ENCODE results near the gene CARD14. TPM values are rescaled to one million over a fixed set of nuclear protein-coding genes. Genes with fewer than 3 reads are reported as not detected.

Gene CARD14
- total and polyA plus RNA-seq, 12 donors, result 0.30 to 3.4 (median 1.1) TPM

DNA sequence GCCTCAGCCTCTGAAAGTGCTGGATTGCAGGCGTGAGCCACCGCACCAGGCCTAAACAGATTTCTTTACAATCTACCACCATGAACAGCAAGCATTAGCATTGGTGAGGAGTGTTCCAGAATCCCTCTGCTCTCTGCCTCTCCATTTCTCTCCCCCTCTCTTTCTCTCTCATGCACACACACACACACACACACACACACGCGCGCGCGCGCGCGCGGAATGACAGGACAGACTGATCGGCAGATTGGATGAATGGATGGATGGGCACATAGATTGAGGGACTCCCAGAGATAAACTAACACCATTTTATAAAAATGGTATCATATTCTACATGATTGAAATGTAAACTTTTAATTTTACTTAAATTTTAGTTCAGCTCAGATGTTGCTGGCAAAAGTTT, 3.3 kb downstream of the CARD14 start:
- DNase-seq, result no peak

DNA sequence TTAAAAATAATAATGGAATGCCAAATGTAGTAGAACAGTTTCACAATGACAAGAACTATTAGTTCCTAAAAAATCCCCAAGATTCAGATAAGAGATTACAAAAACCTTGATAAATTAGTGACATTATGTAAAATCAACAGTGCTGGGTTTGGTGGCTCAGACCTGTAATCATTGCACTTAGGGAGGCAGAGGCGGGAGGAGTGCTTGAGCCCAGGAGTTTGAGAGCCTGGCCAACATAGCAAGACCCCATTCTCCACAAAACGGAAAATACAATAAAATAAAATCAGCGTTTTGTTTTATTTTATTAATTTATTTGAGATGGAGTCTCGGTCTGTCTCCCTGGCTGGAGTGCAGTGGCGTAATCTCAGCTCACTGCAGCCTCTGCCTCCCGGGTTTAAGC, 4.1 kb downstream of the CARD14 start:
- no peak overlapping the region for H3K27ac ChIP-seq
- DNase-seq, result no peak
- TF ChIP-seq, protein P1, sequence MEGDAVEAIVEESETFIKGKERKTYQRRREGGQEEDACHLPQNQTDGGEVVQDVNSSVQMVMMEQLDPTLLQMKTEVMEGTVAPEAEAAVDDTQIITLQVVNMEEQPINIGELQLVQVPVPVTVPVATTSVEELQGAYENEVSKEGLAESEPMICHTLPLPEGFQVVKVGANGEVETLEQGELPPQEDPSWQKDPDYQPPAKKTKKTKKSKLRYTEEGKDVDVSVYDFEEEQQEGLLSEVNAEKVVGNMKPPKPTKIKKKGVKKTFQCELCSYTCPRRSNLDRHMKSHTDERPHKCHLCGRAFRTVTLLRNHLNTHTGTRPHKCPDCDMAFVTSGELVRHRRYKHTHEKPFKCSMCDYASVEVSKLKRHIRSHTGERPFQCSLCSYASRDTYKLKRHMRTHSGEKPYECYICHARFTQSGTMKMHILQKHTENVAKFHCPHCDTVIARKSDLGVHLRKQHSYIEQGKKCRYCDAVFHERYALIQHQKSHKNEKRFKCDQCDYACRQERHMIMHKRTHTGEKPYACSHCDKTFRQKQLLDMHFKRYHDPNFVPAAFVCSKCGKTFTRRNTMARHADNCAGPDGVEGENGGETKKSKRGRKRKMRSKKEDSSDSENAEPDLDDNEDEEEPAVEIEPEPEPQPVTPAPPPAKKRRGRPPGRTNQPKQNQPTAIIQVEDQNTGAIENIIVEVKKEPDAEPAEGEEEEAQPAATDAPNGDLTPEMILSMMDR (IDR thresholded peaks at IDR 0.05), result no peak
- TF ChIP-seq POLR2A (IDR thresholded peaks at IDR 0.05), result no peak
- no peaks in the 10 kb centered on the region for H3K36me3 ChIP-seq (replicated peaks in 1 of 2)
- no peak overlapping the region for H3K4me3 ChIP-seq
- no peaks in the 10 kb centered on the region for H3K27me3 ChIP-seq
- intact Hi-C loops (cut with DNase I), result no loop called here
- 84 to 93% (median 93%) methylated on average over 6 of the region's 6 CpGs for WGBS, 4 donors
- no peaks in the 10 kb centered on the region for H3K4me1 ChIP-seq (replicated peaks in 1 of 2)
- H3K9me3 ChIP-seq (replicated peaks in 1 of 3), result no peaks in the 10 kb centered on the region

More for the DNA sequence above, 3.3 kb downstream of the CARD14 start:
- TF ChIP-seq, protein P1 (IDR thresholded peaks at IDR 0.05), result no peak
- no peak for TF ChIP-seq POLR2A (IDR thresholded peaks at IDR 0.05)
- Histone ChIP-seq H3K27me3 (no peaks in the 10 kb centered on the region), H3K4me3 (no peak overlapping the region), H3K4me1 (replicated peaks in 1 of 2) (no peaks in the 10 kb centered on the region), H3K36me3 (replicated peaks in 1 of 2) (no peaks in the 10 kb centered on the region), H3K9me3 (replicated peaks in 1 of 3) (no peaks in the 10 kb centered on the region), H3K27ac (no peak overlapping the region)
- WGBS, 4 donors, result 83 to 90% (median 84%) methylated on average over 12 of the region's 12 CpGs
- intact Hi-C loops (cut with DNase I), result no loop called here

DNA sequence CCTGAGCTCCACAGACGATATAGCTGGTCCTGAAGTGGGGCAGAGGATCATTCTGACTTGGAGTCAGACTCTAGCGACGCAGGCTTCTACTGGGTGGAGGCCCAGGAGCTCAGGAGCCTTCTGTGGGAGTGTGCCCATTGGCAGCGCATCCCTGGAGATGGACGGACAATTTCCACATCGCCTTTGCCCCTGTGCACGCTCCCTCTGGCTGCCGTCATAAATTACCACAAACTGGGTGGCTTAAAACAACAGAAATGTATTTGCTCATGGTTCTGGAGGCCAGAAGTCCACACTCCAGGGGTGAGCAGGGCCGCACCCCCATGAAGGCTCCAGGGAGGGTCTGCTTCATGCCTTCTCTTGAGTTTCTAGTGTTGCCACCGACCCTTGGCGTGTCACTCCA, 6.9 kb downstream of the CARD14 start:
- intact Hi-C loops (cut with DNase I), result no loop called here
- Histone ChIP-seq H3K9me3 (replicated peaks in 1 of 3) (no peaks in the 10 kb centered on the region), H3K27ac (no peak overlapping the region), H3K4me3 (no peak overlapping the region), H3K4me1 (replicated peaks in 1 of 2) (no peaks in the 10 kb centered on the region), H3K27me3 (no peaks in the 10 kb centered on the region), H3K36me3 (replicated peaks in 1 of 2) (no peaks in the 10 kb centered on the region)
- WGBS, 4 donors, result 83 to 92% (median 88%) methylated on average over 6 to 11 of the region's 11 CpGs
- DNase-seq, result no peak
- no peak for TF ChIP-seq POLR2A (IDR thresholded peaks at IDR 0.05)
- TF ChIP-seq, protein P1 (IDR thresholded peaks at IDR 0.05), result no peak

DNA sequence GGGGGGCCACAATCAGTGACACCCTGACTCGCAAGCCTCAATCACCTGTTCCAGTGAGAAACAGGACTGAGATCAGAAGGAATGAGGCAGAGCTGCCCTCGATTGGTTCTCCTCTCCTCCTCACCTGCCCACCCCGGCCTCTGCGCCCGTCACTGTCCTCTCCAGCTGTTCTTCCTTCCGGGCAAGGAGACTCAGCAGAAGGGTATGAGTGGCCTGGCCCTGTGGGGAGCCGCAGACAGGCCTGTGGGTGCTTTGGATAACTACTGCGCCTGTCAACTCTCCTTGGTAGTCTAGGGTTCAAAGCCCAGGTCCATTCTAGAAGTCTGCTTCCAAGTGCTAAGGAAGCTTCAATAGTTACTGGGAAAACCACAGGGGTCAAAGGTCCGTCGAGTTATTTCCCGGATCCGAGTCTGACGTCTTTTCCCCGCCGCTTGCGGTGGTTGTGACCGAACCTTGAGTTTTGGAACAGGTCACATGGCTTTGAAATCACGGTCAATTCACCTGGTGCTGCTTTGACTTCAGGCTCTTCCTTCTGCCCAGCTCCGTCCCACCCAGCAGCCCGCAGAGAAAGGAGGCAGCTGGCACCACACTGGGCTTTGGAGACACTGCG, 8.3 kb downstream of the CARD14 start:
- DNase-seq, result no peak
- no peaks in the 10 kb centered on the region for H3K36me3 ChIP-seq (replicated peaks in 1 of 2)
- no peaks in the 10 kb centered on the region for H3K27me3 ChIP-seq
- H3K27ac ChIP-seq, result no peak overlapping the region
- no peaks in the 10 kb centered on the region for H3K9me3 ChIP-seq (replicated peaks in 1 of 3)
- H3K4me3 ChIP-seq, result no peak overlapping the region
- H3K4me1 ChIP-seq (replicated peaks in 1 of 2), result no peaks in the 10 kb centered on the region
- intact Hi-C loops (cut with DNase I), result no loop called here
- WGBS, 4 donors, result 85 to 94% (median 88%) methylated on average over 12 to 21 of the region's 21 CpGs
- TF ChIP-seq, protein P1 (IDR thresholded peaks at IDR 0.05), result no peak
- TF ChIP-seq POLR2A (IDR thresholded peaks at IDR 0.05), result no peak
